ENCODE results near the gene HNRNPA3. TPM values are rescaled to one million over a fixed set of nuclear protein-coding genes. Genes with fewer than 3 reads are reported as not detected.
A peak's percentile ranks its signal among the peaks of the same experiment; 100 is the strongest.

Gene HNRNPA3
- total and polyA plus RNA-seq, 2 of the 13 experiments (the other 11 are each of a cell fraction or from before 2014, with no cell fraction given), result 73.3 to 97.7 TPM

GRCh38 chr2:177256695-177257094, 44.1 kb downstream of the HNRNPA3 start (continued):
- no peak for TF ChIP-seq ZNF317 (CRISPR knock-in tag; IDR thresholded peaks at IDR 0.05)
- no peak for TF ChIP-seq NFIB (CRISPR knock-in tag; IDR thresholded peaks at IDR 0.05; ENCODE audit: borderline replicate concordance)
- TF ChIP-seq ZNF101 (CRISPR knock-in tag; IDR thresholded peaks at IDR 0.05; ENCODE audit: borderline replicate concordance, low read depth), result no peak
- TF ChIP-seq ZNF121 (CRISPR knock-in tag; IDR thresholded peaks at IDR 0.05), result no peak
- TF ChIP-seq RORA (CRISPR knock-in tag; IDR thresholded peaks at IDR 0.05), result no peak
- 0 out of 2 replicates have a peak, but pooled peaks have one; percentile 14 for TF ChIP-seq ERF (CRISPR knock-in tag; IDR thresholded peaks at IDR 0.05)
- no peak for TF ChIP-seq ZNF7 (CRISPR knock-in tag; IDR thresholded peaks at IDR 0.05)
- TF ChIP-seq XBP1 (CRISPR knock-in tag; IDR thresholded peaks at IDR 0.05), result no peak
- no peak for TF ChIP-seq ZNF33A (CRISPR knock-in tag; IDR thresholded peaks at IDR 0.05; ENCODE audit: borderline replicate concordance)
- TF ChIP-seq U2AF1 (optimal IDR thresholded peaks at IDR 0.05; ENCODE audit: low read depth, low read length), result no peak
- TF ChIP-seq ARNT2 (CRISPR knock-in tag; IDR thresholded peaks at IDR 0.05; ENCODE audit: low read depth), result no peak
- TF ChIP-seq TRIM22 (IDR thresholded peaks at IDR 0.05), result no peak
- 0 out of 2 replicates have a peak, but pooled peaks have one; percentile 22 for TF ChIP-seq ZBTB26 (CRISPR knock-in tag; IDR thresholded peaks at IDR 0.05; ENCODE audit: borderline replicate concordance)
- no peak for TF ChIP-seq ZBTB43 (CRISPR knock-in tag; conservative IDR thresholded peaks at IDR 0.05)
- TF ChIP-seq TOPORS (CRISPR knock-in tag; IDR thresholded peaks at IDR 0.05), result no peak
- no peak for TF ChIP-seq CAMTA2 (CRISPR knock-in tag; IDR thresholded peaks at IDR 0.05; ENCODE audit: borderline replicate concordance)
- TF ChIP-seq FOSL1 (CRISPR knock-in tag; IDR thresholded peaks at IDR 0.05; ENCODE audit: borderline replicate concordance), result no peak
- no peak for TF ChIP-seq ATF6 (CRISPR knock-in tag; conservative IDR thresholded peaks at IDR 0.05)
- 0 out of 2 replicates have a peak, but pooled peaks have one; percentile 15 for TF ChIP-seq HDAC2 (CRISPR knock-in tag; IDR thresholded peaks at IDR 0.05)
- no peak for TF ChIP-seq DZIP1 (CRISPR knock-in tag; IDR thresholded peaks at IDR 0.05)
- TF ChIP-seq NFE2 (CRISPR knock-in tag; IDR thresholded peaks at IDR 0.05), result no peak

Data from HepG2 (cell line).